ENCODE measurements around the gene DHX34. TPM values are rescaled to one million over a fixed set of nuclear protein-coding genes. Genes with fewer than 3 reads are reported as not detected.

Gene DHX34
- total RNA-seq, 4 donors from 2014 or later = 10.7 to 20.8 (median 17.7) TPM

DNA sequence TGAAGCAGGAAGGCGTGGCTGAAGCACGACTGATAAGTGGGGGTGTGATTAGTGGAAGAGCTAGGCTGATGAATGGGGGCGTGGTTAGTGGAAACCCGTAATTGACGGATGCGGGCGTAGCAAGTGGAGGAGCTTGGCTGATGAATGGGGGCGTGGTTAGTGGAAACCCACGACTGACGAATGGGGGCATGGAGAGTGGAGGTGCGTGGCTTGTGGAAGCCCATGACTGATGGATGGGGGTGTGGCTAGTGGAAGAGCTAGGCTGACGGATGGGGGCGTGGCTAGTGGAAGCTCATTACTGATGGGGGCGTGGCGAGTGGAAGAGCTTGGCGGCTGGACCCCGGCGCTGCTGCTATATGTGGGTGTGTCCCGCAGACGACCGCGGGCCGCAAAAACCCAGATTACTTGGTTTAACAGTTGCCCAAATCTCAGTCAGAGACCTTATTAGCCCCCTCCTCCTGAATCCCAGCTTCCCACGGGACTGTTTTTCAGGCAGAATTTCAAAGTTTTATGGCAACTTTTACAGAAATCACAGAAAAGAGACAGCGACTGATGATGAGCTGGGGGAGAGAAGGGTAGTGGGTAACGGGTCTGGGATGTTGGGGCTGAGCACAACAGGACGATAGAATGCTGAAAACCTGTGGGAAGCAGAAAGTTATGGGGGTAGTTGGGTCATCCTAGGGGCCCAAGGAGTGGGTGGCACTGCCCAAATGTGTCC is 79.2 kb downstream of the DHX34 start:
- no peak for DNase-seq
- WGBS, 2 donors = 3 to 4% methylated on average over 23 to 27 of the region's 27 CpGs

DNA sequence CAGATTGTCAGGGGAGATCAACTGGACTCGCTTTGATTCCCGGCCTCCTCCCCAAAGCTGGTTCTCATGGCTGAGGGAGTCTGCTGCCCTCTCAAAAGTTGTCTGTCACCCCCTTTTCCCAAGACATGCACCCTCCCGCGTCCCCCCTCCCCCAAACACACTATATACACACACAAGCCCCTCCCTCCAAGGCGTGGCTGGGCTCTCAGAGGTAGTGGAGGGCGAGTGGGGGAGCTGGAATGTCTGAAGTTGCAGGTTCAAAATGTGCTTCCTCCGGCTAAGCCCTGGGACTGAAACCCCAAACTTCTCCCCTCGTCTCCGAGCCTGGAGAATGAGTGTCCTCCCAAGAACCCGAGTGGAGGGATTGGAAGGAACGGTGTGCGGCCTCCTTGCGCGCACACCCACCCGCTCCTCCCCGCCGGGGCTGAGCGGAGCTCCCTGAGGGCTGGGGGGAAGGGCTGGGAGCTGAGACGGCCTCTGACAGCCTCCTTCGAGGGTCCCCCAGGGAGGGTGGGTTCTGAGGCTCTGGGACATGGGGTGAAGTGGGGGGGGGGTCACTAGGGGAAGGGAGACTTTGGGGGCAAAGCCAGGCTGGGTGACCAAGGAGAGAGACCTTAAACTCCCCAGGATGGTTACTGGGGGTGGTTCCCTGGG is 80.2 kb downstream of the DHX34 start:
- H3K27me3 ChIP-seq = peaks cover 0 to 89% (median 3%) of the 10 kb centered on the region in 4 donors
- no peak for TF ChIP-seq POLR2A (IDR thresholded peaks at IDR 0.05)
- TF ChIP-seq, protein P1, sequence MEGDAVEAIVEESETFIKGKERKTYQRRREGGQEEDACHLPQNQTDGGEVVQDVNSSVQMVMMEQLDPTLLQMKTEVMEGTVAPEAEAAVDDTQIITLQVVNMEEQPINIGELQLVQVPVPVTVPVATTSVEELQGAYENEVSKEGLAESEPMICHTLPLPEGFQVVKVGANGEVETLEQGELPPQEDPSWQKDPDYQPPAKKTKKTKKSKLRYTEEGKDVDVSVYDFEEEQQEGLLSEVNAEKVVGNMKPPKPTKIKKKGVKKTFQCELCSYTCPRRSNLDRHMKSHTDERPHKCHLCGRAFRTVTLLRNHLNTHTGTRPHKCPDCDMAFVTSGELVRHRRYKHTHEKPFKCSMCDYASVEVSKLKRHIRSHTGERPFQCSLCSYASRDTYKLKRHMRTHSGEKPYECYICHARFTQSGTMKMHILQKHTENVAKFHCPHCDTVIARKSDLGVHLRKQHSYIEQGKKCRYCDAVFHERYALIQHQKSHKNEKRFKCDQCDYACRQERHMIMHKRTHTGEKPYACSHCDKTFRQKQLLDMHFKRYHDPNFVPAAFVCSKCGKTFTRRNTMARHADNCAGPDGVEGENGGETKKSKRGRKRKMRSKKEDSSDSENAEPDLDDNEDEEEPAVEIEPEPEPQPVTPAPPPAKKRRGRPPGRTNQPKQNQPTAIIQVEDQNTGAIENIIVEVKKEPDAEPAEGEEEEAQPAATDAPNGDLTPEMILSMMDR (IDR thresholded peaks at IDR 0.05) = no peak
- 29 to 57% methylated on average over 3 to 9 of the region's 20 CpGs for WGBS, 2 donors
- H3K36me3 ChIP-seq = no peaks in the 10 kb centered on the region
- H3K27ac ChIP-seq = peak overlapping the region in 2 of 4 donors; percentile 34 to 67
- H3K4me3 ChIP-seq = no peak overlapping the region
- intact Hi-C loops (cut with DNase I) = loop anchor here (10.0 kb wide), 1 partner anchor 124 kb away; the partner anchor contains the start of gene C5AR1
- H3K4me1 ChIP-seq = peaks cover 7 to 37% (median 25%) of the 10 kb centered on the region in 3 donors
- DNase-seq = no peak
- no peaks in the 10 kb centered on the region for H3K9me3 ChIP-seq

More for the DNA sequence above, 79.2 kb downstream of the DHX34 start:
- intact Hi-C loops (cut with DNase I) = loop anchor here (10.0 kb wide), 1 partner anchor 124 kb away; the partner anchor contains the start of gene C5AR1
- H3K27me3 ChIP-seq = peaks cover 0 to 89% (median 7%) of the 10 kb centered on the region in 4 donors
- H3K36me3 ChIP-seq = no peaks in the 10 kb centered on the region
- H3K9me3 ChIP-seq = no peaks in the 10 kb centered on the region
- TF ChIP-seq POLR2A (IDR thresholded peaks at IDR 0.05) = no peak
- TF ChIP-seq, protein P1 (IDR thresholded peaks at IDR 0.05) = no peak
- H3K4me3 ChIP-seq = peak overlapping the region in 2 of 4 donors; percentile 4 to 34
- peak overlapping the region in 3 of 4 donors; percentile 56 to 70 (median 67) for H3K27ac ChIP-seq
- peaks cover 7 to 37% (median 25%) of the 10 kb centered on the region in 3 donors for H3K4me1 ChIP-seq

- H3K36me3 ChIP-seq = no peaks in the 10 kb centered on the region
- no peaks in the 10 kb centered on the region for H3K9me3 ChIP-seq
- H3K4me3 ChIP-seq = peak overlapping the region in 3 of 4 donors; percentile 19 to 46 (median 36)
- peak overlapping the region in 1 of 4 donors; percentile 44 for H3K27ac ChIP-seq
- 11 to 13% methylated on average over 34 to 38 of the region's 69 CpGs for whole genome bisulfite sequencing, 2 donors
- TF ChIP-seq POLR2A (IDR thresholded peaks at IDR 0.05) = no peak
- TF ChIP-seq, protein P1 (IDR thresholded peaks at IDR 0.05) = peak in 5 of 6 experiments; percentile 17 to 63 (median 29)
- DNase-seq = no peak
- H3K4me1 ChIP-seq = peaks cover 7 to 37% (median 25%) of the 10 kb centered on the region in 3 donors
- peaks cover 0 to 89% (median 3%) of the 10 kb centered on the region in 4 donors for H3K27me3 ChIP-seq
- intact Hi-C loops (cut with DNase I) = loop anchor here (10.0 kb wide), 1 partner anchor 365 kb away; no protein-coding TSS in a partner anchor
Observed at GRCh38 chr19:47430041-47430802, 81.1 kb downstream of the DHX34 start.

DNA sequence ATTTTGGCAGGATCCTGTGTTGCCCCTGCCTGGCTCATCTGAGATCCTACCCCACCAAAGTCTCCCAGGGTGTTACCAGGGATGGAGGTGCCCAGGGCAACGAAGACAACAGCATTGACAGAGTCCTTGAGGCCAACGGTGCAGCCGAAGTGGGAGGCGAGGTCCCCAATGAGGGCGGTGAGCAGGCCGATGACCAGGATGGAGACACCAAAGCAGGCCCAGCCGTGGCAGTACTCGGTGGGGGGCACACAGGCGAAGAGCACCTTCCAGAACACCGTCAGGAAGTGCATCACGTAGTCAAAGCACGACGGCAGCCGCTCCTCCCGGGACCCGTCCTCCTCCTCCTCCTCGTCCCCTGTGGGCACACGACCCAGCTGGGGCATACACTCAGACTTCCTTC is 83.0 kb downstream of the DHX34 start:
- no peak for DNase-seq
- H3K36me3 ChIP-seq = no peaks in the 10 kb centered on the region
- intact Hi-C loops (cut with DNase I) = loop anchor here (10.0 kb wide), 1 partner anchor 363 kb away; no protein-coding TSS in a partner anchor
- no peak overlapping the region for H3K4me3 ChIP-seq
- H3K27me3 ChIP-seq = peaks cover 0 to 87% (median 3%) of the 10 kb centered on the region in 4 donors
- no peak for TF ChIP-seq POLR2A (IDR thresholded peaks at IDR 0.05)
- TF ChIP-seq, protein P1 (IDR thresholded peaks at IDR 0.05) = no peak
- no peak overlapping the region for H3K27ac ChIP-seq
- H3K9me3 ChIP-seq = no peaks in the 10 kb centered on the region
- H3K4me1 ChIP-seq = peaks cover 7 to 44% (median 25%) of the 10 kb centered on the region in 3 donors
- WGBS, 2 donors = 61 to 100% methylated on average over 3 to 12 of the region's 18 CpGs

Other genes starting within 250 kb of the DHX34 start
- gene ZC3H4, start 235.5 kb upstream of the DHX34 start, total RNA-seq = 10 to 100 TPM; 16.4 to 26.2 (median 20.1) TPM
- 10 to 100 TPM; 31.8 to 73.5 (median 62.1) TPM for gene SAE1, start 218.5 kb upstream of the DHX34 start, total RNA-seq
- gene BBC3, start 118.1 kb upstream of the DHX34 start, total RNA-seq = 1 to 10 TPM in 3 of 4 donors, under 1 TPM in 1; 0.48 to 3.2 (median 2.6) TPM
- 10 to 100 TPM in 2 of 4 donors, 1 to 10 TPM in 2; 6.6 to 16.8 (median 10.5) TPM for gene CCDC9, start 92.8 kb upstream of the DHX34 start, total RNA-seq
- gene INAFM1, start 74.4 kb upstream of the DHX34 start, total RNA-seq = 1 to 10 TPM; 1.4 to 8.2 (median 3.5) TPM
- gene C5AR1, start 39.5 kb upstream of the DHX34 start, total RNA-seq = 1 to 10 TPM in 3 of 4 donors, under 1 TPM in 1; 0.87 to 3.2 (median 2.3) TPM
- 1 to 10 TPM in 1 of 4 donors, under 1 TPM in 3; 0.21 to 1.3 (median 0.63) TPM for gene C5AR2, start 17.1 kb upstream of the DHX34 start, total RNA-seq
- gene MEIS3, start 70.2 kb downstream of the DHX34 start, total RNA-seq = 10 to 100 TPM in 1 of 4 donors, 1 to 10 TPM in 3; 1.0 to 13.5 (median 3.9) TPM
- gene SLC8A2, start 122.6 kb downstream of the DHX34 start, total RNA-seq = 1 to 10 TPM in 2 of 4 donors, under 1 TPM in 1, not detected in 1; 0.08 to 5.0 (median 3.6) TPM
- 1 to 10 TPM; 5.6 to 9.4 (median 8.4) TPM for gene KPTN, start 134.9 kb downstream of the DHX34 start, total RNA-seq
- 100 to 1,000 TPM; 106 to 178 (median 125) TPM for gene NAPA, start 165.7 kb downstream of the DHX34 start, total RNA-seq
- gene ZNF541, start 223.8 kb downstream of the DHX34 start, total RNA-seq = under 1 TPM in 1 of 4 donors, not detected in 3; 0.04 TPM

Data from esophagus squamous epithelium (tissue), 5 donors.